ENCODE measurements around the gene POLDIP3.
A peak's percentile ranks its signal among the peaks of the same experiment; 100 is the strongest.
"Not testable (repeated sequence)": the region's sequence is repeated elsewhere in the genome, so short reads cannot be mapped to it uniquely, and the experiment has no call there.

Gene POLDIP3

DNA sequence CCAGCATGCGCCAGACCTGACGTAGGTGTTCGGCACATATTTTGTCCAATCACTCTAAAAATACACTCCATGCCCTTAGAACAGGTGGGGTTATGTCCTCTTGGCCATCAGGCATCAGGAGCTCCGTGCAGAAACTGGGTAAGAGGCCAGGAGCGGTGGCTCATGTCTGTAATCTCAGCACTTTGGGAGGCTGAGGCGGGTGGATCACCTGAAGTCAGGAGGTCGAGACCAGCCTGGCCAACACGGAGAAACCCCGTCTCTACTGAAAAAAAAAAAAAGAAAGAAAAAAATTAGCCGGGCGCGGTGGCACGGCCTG, 1.1 kb upstream of the POLDIP3 start:
- Histone ChIP-seq H3K4me1 (ENCODE audit: control insufficient read depth, insufficient read depth, low read length, unreplicated experiment) (peaks cover 22% of the 10 kb centered on the region), H3K27ac (ENCODE audit: low read depth, low read length) (peak overlapping the region; percentile 96), H3K79me2 (ENCODE audit: control insufficient read depth, insufficient read depth, low read length, unreplicated experiment) (peaks cover 33% of the 10 kb centered on the region), H3K4me3 (ENCODE audit: low read depth, low read length) (peak overlapping the region; percentile 46; the same call in 1 of the 2 replicates)
- not testable (repeated sequence) for H2AFZ ChIP-seq (ENCODE audit: low read length, unreplicated experiment); H3K27me3 ChIP-seq (ENCODE audit: insufficient read depth, low read length); H3K36me3 ChIP-seq (ENCODE audit: insufficient read depth, low read length)

DNA sequence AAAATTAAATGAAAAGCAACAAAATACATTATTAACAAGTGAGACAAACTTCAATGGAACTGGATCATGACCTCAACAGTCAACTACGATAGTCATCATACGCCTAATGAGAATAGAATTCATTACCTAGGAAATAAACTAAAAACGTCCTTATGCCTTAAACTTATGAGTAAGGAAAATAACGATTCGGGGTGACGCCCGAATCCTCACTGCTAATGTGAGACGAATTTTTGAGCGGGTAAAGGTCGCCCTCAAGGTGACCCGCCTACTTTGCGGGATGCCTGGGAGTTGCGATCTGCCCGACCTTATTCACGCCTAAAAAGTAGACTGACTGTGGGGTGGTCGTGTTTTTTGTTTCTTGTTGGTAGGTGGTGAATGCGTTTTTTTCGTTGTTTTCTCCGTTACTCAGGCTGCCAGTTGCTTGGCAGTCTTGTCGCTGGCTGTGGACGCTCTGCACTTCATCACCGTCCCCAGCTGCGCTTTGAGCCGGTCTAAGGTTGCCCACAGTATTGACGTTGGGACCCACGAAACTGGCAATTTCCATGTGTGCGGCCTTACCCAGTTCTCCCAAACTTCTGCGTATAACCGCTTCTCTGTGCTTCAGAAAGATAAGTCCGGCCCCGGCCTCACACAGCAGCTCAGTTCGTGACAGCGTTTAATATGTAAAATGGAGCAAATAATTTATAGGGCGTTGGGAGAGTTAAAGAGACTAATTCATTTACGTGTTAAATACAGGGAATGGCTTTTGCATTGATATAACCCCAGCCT, 593 bp upstream of the POLDIP3 start:
- no peak overlapping the region for H2AFZ ChIP-seq (ENCODE audit: low read length, unreplicated experiment)
- H3K79me2 ChIP-seq (ENCODE audit: control insufficient read depth, insufficient read depth, low read length, unreplicated experiment), result peaks cover 38% of the 10 kb centered on the region
- H3K27ac ChIP-seq (ENCODE audit: low read depth, low read length), result peak overlapping the region; percentile 96
- no peaks in the 10 kb centered on the region for H3K27me3 ChIP-seq (ENCODE audit: insufficient read depth, low read length)
- peaks cover 19% of the 10 kb centered on the region for H3K4me1 ChIP-seq (ENCODE audit: control insufficient read depth, insufficient read depth, low read length, unreplicated experiment)
- H3K36me3 ChIP-seq (ENCODE audit: insufficient read depth, low read length), result no peaks in the 10 kb centered on the region
- H3K4me3 ChIP-seq (ENCODE audit: low read depth, low read length), result peak overlapping the region; percentile 95

DNA sequence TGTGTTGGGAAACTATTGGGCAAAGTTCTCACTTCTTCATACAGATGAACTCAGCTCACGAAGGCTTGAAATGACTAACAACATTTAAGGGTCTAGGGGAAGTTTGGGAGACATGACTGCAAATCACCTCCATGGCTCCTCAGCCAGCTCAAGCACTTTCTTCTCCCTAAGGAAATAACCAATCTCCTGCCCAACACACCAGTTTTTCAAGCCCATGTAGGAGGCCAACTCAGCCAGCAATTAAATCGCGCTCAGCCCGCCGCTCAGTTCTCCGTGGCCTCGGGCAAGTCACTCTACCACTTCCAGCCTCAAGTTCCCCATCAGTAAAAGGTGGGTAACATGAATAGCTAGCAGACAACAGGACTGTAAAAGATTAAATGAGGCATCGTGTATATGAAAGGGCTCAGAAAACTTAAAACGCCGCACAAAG, 796 bp downstream of the POLDIP3 start:
- Histone ChIP-seq H3K27me3 (ENCODE audit: insufficient read depth, low read length) (no peaks in the 10 kb centered on the region), H3K4me3 (ENCODE audit: low read depth, low read length) (peak overlapping the region; percentile 95), H2AFZ (ENCODE audit: low read length, unreplicated experiment) (no peak overlapping the region), H3K79me2 (ENCODE audit: control insufficient read depth, insufficient read depth, low read length, unreplicated experiment) (peaks cover 50% of the 10 kb centered on the region), H3K27ac (ENCODE audit: low read depth, low read length) (peak overlapping the region; percentile 96), H3K36me3 (ENCODE audit: insufficient read depth, low read length) (no peaks in the 10 kb centered on the region), H3K4me1 (ENCODE audit: control insufficient read depth, insufficient read depth, low read length, unreplicated experiment) (peaks cover 27% of the 10 kb centered on the region)

DNA sequence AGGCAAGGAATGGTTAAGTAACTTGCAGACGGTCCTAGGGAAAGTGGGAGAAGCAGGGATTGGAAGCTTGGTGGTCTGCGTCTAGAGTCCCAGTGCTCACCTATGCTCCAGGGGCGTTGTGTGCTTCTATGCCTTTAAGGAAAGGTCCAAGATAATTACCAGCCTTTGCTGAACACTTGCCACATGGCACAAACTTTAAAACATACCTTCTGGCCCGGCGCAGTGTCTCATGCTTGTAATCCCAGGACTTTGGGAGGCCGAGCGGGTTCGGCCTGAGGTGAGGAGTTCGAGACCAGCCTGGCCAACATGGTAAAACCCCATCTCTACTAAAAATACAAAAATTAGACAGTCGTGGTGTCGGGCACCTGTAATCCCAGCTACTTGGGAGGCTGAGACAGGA, 2.3 kb downstream of the POLDIP3 start:
- no peak overlapping the region for H3K4me3 ChIP-seq (ENCODE audit: low read depth, low read length)
- H3K4me1 ChIP-seq (ENCODE audit: control insufficient read depth, insufficient read depth, low read length, unreplicated experiment), result peaks cover 31% of the 10 kb centered on the region
- H3K27ac ChIP-seq (ENCODE audit: low read depth, low read length), result no peak overlapping the region
- H3K36me3 ChIP-seq (ENCODE audit: insufficient read depth, low read length), result no peaks in the 10 kb centered on the region
- H3K27me3 ChIP-seq (ENCODE audit: insufficient read depth, low read length), result no peaks in the 10 kb centered on the region
- H2AFZ ChIP-seq (ENCODE audit: low read length, unreplicated experiment), result no peak overlapping the region
- H3K79me2 ChIP-seq (ENCODE audit: control insufficient read depth, insufficient read depth, low read length, unreplicated experiment), result peaks cover 59% of the 10 kb centered on the region

DNA sequence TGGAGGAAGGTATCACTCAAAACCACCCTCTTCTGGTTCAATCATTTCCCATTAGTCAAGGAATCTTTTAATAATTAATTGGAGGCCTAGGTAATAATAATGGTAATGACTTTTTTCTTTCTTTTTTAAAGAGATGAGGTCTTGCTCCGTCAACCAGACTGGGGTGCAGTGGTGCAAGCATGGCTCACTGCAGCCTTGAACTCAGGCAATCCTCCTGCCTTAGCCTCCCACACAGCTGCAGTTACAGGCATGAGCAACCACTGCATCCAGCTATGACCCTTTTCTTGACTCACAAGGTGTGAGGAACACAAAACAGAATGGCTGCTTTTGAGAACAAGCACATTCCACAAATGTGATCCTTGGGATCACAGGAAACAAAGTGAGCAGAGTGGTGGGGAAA, 3.6 kb downstream of the POLDIP3 start:
- H2AFZ ChIP-seq (ENCODE audit: low read length, unreplicated experiment), result no peak overlapping the region
- peaks cover 31% of the 10 kb centered on the region for H3K4me1 ChIP-seq (ENCODE audit: control insufficient read depth, insufficient read depth, low read length, unreplicated experiment)
- H3K4me3 ChIP-seq (ENCODE audit: low read depth, low read length), result no peak overlapping the region
- no peaks in the 10 kb centered on the region for H3K27me3 ChIP-seq (ENCODE audit: insufficient read depth, low read length)
- no peak overlapping the region for H3K27ac ChIP-seq (ENCODE audit: low read depth, low read length)
- no peaks in the 10 kb centered on the region for H3K36me3 ChIP-seq (ENCODE audit: insufficient read depth, low read length)
- H3K79me2 ChIP-seq (ENCODE audit: control insufficient read depth, insufficient read depth, low read length, unreplicated experiment), result peaks cover 66% of the 10 kb centered on the region

DNA sequence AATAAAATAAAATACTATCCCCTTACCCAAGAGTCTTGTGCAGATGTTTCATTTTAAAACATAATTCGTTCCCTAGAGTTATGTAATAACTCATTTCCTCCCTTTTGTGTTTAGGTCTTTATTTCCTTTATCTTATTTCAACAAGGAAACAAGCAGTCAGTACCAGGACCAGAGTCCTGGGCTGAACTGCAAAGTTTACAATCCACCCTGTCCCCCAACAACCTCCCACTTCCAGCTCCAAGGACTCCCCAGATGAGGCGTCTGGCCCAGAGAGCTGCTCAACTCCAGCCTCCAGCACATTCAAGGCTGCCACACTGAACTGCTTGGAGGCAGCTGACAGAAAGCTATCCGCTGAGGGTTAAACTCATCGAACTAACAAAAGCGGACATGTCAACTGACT, 4.5 kb downstream of the POLDIP3 start:
- Histone ChIP-seq H3K4me1 (ENCODE audit: control insufficient read depth, insufficient read depth, low read length, unreplicated experiment) (peaks cover 27% of the 10 kb centered on the region), H3K4me3 (ENCODE audit: low read depth, low read length) (no peak overlapping the region), H3K27me3 (ENCODE audit: insufficient read depth, low read length) (no peaks in the 10 kb centered on the region), H3K79me2 (ENCODE audit: control insufficient read depth, insufficient read depth, low read length, unreplicated experiment) (peaks cover 75% of the 10 kb centered on the region), H3K27ac (ENCODE audit: low read depth, low read length) (no peak overlapping the region), H3K36me3 (ENCODE audit: insufficient read depth, low read length) (no peaks in the 10 kb centered on the region), H2AFZ (ENCODE audit: low read length, unreplicated experiment) (no peak overlapping the region)

DNA sequence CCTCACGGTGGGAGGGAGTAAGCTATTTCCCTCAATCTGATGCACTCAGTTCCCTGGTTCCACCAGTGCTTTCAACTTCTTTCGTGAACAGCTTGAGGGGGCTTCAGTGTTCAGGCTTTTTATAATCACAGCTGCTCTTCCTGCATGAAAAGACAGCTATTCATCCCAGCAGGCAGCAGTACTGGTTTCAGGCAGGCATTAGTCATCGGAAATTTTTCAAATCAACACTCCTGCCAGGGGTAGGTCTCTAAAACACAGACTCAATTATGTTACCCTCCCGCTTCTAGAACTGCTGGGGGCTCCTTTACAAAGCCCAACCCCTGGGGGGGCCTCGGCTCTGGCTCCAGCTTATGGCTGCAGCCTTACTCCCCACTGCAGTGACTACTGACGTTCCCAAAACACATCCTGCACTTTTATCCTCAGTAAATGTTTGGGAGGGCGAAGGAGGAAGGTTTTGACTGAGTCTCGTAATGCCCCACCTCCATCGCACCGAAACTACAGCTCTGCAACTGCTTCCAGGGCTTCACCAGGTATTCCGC, 5.8 kb downstream of the POLDIP3 start:
- H2AFZ ChIP-seq (ENCODE audit: low read length, unreplicated experiment), result no peak overlapping the region
- no peaks in the 10 kb centered on the region for H3K36me3 ChIP-seq (ENCODE audit: insufficient read depth, low read length)
- peaks cover 86% of the 10 kb centered on the region for H3K79me2 ChIP-seq (ENCODE audit: control insufficient read depth, insufficient read depth, low read length, unreplicated experiment)
- no peaks in the 10 kb centered on the region for H3K27me3 ChIP-seq (ENCODE audit: insufficient read depth, low read length)
- H3K4me3 ChIP-seq (ENCODE audit: low read depth, low read length), result 0 out of 2 replicates have a peak overlapping the region, but pooled peaks have one; percentile 31
- peaks cover 32% of the 10 kb centered on the region for H3K4me1 ChIP-seq (ENCODE audit: control insufficient read depth, insufficient read depth, low read length, unreplicated experiment)
- H3K27ac ChIP-seq (ENCODE audit: low read depth, low read length), result peak overlapping the region; percentile 19; the same call in 1 of the 2 replicates

DNA sequence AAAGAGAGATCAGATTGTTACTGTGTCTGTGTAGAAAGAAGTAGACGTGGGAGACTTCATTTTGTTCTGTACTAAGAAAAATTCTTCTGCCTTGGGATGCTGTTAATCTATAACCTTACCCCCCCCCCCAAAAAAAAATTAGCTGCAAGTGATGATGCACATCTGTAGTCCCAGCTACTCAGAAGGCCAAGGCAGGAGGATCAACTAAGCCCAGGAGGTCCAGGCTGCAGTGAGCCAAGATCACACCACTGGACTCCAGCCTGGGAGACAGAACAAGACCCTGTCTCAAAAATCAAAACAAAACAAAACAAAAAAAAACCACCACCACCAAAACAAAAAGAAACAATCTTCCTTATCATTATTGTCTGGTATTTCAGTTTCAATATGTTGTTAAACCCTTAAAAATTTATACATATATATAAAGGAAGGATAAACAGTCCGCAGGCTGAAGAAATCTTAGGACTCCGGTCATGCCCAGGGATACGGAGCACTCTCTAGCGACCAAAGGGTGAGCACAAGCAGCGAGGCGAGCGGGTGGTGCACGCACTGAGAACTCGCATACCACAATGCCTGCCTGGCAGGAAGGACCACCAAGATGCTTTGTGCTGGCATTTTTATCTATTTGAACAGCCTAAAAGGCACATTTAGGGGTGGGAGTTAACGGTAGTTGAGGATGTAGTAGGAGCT, 6.4 kb downstream of the POLDIP3 start:
- no peak overlapping the region for H3K27ac ChIP-seq (ENCODE audit: low read depth, low read length)

DNA sequence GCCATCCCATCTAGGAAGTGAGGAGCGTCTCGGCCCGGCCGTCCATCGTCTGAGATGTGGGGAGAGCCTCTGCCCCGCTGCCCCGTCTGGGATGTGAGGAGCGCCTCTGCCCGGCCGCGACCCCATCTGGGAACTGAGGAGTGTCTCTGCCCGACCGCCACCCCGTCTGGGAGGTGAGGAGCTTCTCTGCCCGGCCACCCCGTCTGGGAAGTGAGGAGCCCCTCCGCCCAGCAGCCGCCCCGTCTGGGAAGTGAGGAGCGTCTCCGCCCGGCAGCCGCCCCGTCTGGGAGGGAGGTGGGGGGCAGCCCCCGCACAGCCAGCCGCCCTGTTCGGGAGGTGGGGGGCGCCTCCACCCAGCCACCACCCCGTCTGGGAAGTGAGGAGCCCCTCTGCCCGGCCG, 7.0 kb downstream of the POLDIP3 start:
- not testable (repeated sequence) for H3K27ac ChIP-seq (ENCODE audit: low read depth, low read length); H3K27me3 ChIP-seq (ENCODE audit: insufficient read depth, low read length); H2AFZ ChIP-seq (ENCODE audit: low read length, unreplicated experiment); H3K36me3 ChIP-seq (ENCODE audit: insufficient read depth, low read length); H3K4me3 ChIP-seq (ENCODE audit: low read depth, low read length)
- Histone ChIP-seq H3K4me1 (ENCODE audit: control insufficient read depth, insufficient read depth, low read length, unreplicated experiment) (peaks cover 28% of the 10 kb centered on the region), H3K79me2 (ENCODE audit: control insufficient read depth, insufficient read depth, low read length, unreplicated experiment) (peaks cover 84% of the 10 kb centered on the region)

More for the DNA sequence above, 6.4 kb downstream of the POLDIP3 start:
- peaks cover 85% of the 10 kb centered on the region for H3K79me2 ChIP-seq (ENCODE audit: control insufficient read depth, insufficient read depth, low read length, unreplicated experiment)
- no peak overlapping the region for H3K4me3 ChIP-seq (ENCODE audit: low read depth, low read length)
- peaks cover 32% of the 10 kb centered on the region for H3K4me1 ChIP-seq (ENCODE audit: control insufficient read depth, insufficient read depth, low read length, unreplicated experiment)
- no peaks in the 10 kb centered on the region for H3K36me3 ChIP-seq (ENCODE audit: insufficient read depth, low read length)
- no peak overlapping the region for H2AFZ ChIP-seq (ENCODE audit: low read length, unreplicated experiment)
- H3K27me3 ChIP-seq (ENCODE audit: insufficient read depth, low read length), result no peaks in the 10 kb centered on the region

DNA sequence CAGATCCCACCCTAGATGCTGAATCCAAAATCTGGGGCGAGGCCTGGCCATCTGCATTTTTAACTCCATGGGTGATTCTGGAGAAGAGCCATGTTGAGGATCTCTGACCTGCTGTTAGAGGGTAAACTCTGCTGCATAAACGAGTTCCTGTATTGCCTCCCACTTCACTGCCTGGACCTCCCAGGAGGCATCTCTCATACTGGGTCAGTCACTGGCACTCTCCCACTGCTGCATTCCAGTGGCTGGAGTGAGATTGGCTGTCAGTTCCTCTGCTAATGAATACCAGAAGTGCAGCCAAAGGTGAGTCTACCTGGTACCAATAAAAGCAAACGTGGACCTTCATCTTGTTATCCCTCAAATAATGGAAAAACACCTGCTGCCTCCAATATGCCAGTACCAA, 10.3 kb downstream of the POLDIP3 start:
- no peak overlapping the region for H2AFZ ChIP-seq (ENCODE audit: low read length, unreplicated experiment)
- H3K4me1 ChIP-seq (ENCODE audit: control insufficient read depth, insufficient read depth, low read length, unreplicated experiment), result peaks cover 14% of the 10 kb centered on the region
- no peaks in the 10 kb centered on the region for H3K27me3 ChIP-seq (ENCODE audit: insufficient read depth, low read length)
- H3K79me2 ChIP-seq (ENCODE audit: control insufficient read depth, insufficient read depth, low read length, unreplicated experiment), result peaks cover 53% of the 10 kb centered on the region
- H3K4me3 ChIP-seq (ENCODE audit: low read depth, low read length), result no peak overlapping the region
- no peak overlapping the region; the same call in 1 of the 2 replicates for H3K27ac ChIP-seq (ENCODE audit: low read depth, low read length)
- H3K36me3 ChIP-seq (ENCODE audit: insufficient read depth, low read length), result 0 out of 2 replicates have a peak, but pooled peaks cover 2% of the 10 kb centered on the region
